ENCODE measurements around the gene PTBP3. TPM values are rescaled to one million over a fixed set of nuclear protein-coding genes. Genes with fewer than 3 reads are reported as not detected.

Gene PTBP3
- total RNA-seq, result 58.1 and 86.3 TPM in 2 replicates

GRCh38 chr9:112332977-112333638 is at the start of gene PTBP3:
PTBP3 (minus strand) TSS chr9:112333619; CDS start chr9:112297865, 35,754 bp downstream.

GRCh38 chr9:112380102-112380824 is 46.8 kb upstream of the PTBP3 start, which contains the start of gene HSDL2:
HSDL2 (plus strand) TSS chr9:112380108; CDS start chr9:112380164, 56 bp downstream.

GRCh38 chr9:112174965-112175795 is 158.2 kb downstream of the PTBP3 start, which contains the start of gene SUSD1:
SUSD1 (minus strand) TSS chr9:112175297; CDS start chr9:112175235, 62 bp downstream.

Other genes starting within 250 kb of the PTBP3 start
- gene SUSD1, start 158.3 kb downstream of the PTBP3 start, total RNA-seq, result 10.2 and 12.8 TPM in 2 replicates
- gene HSDL2, start 46.5 kb upstream of the PTBP3 start, total RNA-seq, result 30.1 and 40.1 TPM in 2 replicates
- gene KIAA1958, start 153.2 kb upstream of the PTBP3 start, total RNA-seq, result 2.2 and 2.8 TPM in 2 replicates